ENCODE data around the gene ZBTB16. TPM values are rescaled to one million over a fixed set of nuclear protein-coding genes. Genes with fewer than 3 reads are reported as not detected.

The ZBTB16 gene
- total and polyA plus RNA-seq, 4 donors, result 8.9 to 140 (median 34.5) TPM

DNA sequence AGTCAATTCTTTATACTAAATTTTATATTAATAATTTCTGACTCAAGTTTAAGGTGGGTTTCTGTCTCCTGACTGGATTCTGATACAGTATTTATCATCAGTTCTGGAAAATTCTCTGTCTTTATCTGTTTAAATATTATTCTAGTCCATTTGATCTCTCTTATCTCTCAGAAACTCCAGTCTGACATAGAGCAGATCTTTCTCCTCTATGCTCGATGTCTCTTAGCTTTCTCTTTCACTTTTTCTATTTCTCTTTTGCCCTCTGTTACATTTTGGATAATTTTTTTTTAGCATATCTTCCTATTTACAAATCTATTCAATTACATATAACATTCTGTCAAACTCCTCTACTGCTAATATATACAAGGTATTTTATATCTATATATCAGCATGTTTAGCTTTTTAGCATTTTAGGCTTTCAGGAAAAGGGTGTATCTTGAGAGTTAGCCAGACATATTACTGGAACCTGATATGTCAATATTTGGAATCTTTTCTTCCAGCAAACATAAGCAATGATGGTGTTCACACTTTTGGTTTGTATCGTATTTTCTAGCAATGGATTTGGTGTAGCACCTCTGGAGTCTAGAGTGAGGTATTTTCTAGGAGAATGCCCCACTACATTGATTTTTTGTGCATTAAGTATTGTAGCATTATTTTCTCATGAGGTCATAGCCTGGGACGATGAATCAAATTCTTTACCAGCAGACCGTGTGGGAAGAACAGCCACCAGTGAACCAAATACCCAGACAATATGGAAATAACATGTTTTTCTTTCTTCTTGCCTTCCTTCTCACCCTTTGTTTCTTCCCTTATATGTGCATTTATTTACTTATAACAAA, 232.6 kb downstream of the ZBTB16 start:
- WGBS, result 15% methylated on average over 4 of the region's 4 CpGs
- Histone ChIP-seq H3K36me3 (ENCODE audit: control insufficient read depth in 4 of 4, insufficient read depth in 3 of 4, low read depth in 1 of 4, low read length in 3 of 4) (peaks cover 0 to 3% (median 1%) of the 10 kb centered on the region in 4 donors), H3K4me1 (ENCODE audit: control insufficient read depth in 4 of 4, insufficient read depth in 4 of 4, low read length in 3 of 4) (peaks cover 9 to 23% (median 14%) of the 10 kb centered on the region in 4 donors), H3K9me3 (ENCODE audit: control insufficient read depth in 4 of 4, low read length in 3 of 4) (no peaks in the 10 kb centered on the region), H3K27ac (ENCODE audit: low read depth in 1 of 2, low read length in 2 of 2) (peak overlapping the region; percentile 72 to 94), H3K9ac (ENCODE audit: low read depth in 1 of 2, low read length in 2 of 2) (peak overlapping the region; percentile 35 to 91), H3K4me3 (ENCODE audit: low read depth in 1 of 3, low read length in 3 of 3) (peak overlapping the region; percentile 34 to 68 (median 65)), H3K27me3 (ENCODE audit: control insufficient read depth in 4 of 4, insufficient read depth in 4 of 4, low read length in 3 of 4) (no peaks in the 10 kb centered on the region)
- no peak for DNase-seq (ENCODE audit: low spot score)
- TF ChIP-seq GABPA (IDR thresholded peaks at IDR 0.05 in 1 of 2, conservative IDR thresholded peaks at IDR 0.05 in 1 of 2), result no peak
- TF ChIP-seq FOXA2 (IDR thresholded peaks at IDR 0.05), result no peak
- TF ChIP-seq, protein P1, sequence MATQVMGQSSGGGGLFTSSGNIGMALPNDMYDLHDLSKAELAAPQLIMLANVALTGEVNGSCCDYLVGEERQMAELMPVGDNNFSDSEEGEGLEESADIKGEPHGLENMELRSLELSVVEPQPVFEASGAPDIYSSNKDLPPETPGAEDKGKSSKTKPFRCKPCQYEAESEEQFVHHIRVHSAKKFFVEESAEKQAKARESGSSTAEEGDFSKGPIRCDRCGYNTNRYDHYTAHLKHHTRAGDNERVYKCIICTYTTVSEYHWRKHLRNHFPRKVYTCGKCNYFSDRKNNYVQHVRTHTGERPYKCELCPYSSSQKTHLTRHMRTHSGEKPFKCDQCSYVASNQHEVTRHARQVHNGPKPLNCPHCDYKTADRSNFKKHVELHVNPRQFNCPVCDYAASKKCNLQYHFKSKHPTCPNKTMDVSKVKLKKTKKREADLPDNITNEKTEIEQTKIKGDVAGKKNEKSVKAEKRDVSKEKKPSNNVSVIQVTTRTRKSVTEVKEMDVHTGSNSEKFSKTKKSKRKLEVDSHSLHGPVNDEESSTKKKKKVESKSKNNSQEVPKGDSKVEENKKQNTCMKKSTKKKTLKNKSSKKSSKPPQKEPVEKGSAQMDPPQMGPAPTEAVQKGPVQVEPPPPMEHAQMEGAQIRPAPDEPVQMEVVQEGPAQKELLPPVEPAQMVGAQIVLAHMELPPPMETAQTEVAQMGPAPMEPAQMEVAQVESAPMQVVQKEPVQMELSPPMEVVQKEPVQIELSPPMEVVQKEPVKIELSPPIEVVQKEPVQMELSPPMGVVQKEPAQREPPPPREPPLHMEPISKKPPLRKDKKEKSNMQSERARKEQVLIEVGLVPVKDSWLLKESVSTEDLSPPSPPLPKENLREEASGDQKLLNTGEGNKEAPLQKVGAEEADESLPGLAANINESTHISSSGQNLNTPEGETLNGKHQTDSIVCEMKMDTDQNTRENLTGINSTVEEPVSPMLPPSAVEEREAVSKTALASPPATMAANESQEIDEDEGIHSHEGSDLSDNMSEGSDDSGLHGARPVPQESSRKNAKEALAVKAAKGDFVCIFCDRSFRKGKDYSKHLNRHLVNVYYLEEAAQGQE (IDR thresholded peaks at IDR 0.05), result no peak
- TF ChIP-seq FOXA1 (IDR thresholded peaks at IDR 0.05), result no peak
- TF ChIP-seq RAD21 (IDR thresholded peaks at IDR 0.05), result no peak
- no peak for TF ChIP-seq EGR1 (IDR thresholded peaks at IDR 0.05; ENCODE audit: low read depth in 2 of 2)
- TF ChIP-seq JUND (IDR thresholded peaks at IDR 0.05), result peak; percentile 21 to 64
- no peak for TF ChIP-seq TAF1 (conservative IDR thresholded peaks at IDR 0.05)
- TF ChIP-seq HNF4A (conservative IDR thresholded peaks at IDR 0.05), result peak in 1 of 2 donors; percentile 36
- TF ChIP-seq, protein P2, sequence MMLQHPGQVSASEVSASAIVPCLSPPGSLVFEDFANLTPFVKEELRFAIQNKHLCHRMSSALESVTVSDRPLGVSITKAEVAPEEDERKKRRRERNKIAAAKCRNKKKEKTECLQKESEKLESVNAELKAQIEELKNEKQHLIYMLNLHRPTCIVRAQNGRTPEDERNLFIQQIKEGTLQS (IDR thresholded peaks at IDR 0.05), result no peak
- TF ChIP-seq, protein P3, sequence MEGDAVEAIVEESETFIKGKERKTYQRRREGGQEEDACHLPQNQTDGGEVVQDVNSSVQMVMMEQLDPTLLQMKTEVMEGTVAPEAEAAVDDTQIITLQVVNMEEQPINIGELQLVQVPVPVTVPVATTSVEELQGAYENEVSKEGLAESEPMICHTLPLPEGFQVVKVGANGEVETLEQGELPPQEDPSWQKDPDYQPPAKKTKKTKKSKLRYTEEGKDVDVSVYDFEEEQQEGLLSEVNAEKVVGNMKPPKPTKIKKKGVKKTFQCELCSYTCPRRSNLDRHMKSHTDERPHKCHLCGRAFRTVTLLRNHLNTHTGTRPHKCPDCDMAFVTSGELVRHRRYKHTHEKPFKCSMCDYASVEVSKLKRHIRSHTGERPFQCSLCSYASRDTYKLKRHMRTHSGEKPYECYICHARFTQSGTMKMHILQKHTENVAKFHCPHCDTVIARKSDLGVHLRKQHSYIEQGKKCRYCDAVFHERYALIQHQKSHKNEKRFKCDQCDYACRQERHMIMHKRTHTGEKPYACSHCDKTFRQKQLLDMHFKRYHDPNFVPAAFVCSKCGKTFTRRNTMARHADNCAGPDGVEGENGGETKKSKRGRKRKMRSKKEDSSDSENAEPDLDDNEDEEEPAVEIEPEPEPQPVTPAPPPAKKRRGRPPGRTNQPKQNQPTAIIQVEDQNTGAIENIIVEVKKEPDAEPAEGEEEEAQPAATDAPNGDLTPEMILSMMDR (IDR thresholded peaks at IDR 0.05; ENCODE audit: low read depth, low read length, missing input control), result no peak
- TF ChIP-seq, protein P4, sequence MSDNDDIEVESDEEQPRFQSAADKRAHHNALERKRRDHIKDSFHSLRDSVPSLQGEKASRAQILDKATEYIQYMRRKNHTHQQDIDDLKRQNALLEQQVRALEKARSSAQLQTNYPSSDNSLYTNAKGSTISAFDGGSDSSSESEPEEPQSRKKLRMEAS (IDR thresholded peaks at IDR 0.05), result no peak
- TF ChIP-seq YY1 (IDR thresholded peaks at IDR 0.05), result peak; percentile 58
- TF ChIP-seq RXRA (IDR thresholded peaks at IDR 0.05), result peak; percentile 16 to 34
- TF ChIP-seq, protein P5, sequence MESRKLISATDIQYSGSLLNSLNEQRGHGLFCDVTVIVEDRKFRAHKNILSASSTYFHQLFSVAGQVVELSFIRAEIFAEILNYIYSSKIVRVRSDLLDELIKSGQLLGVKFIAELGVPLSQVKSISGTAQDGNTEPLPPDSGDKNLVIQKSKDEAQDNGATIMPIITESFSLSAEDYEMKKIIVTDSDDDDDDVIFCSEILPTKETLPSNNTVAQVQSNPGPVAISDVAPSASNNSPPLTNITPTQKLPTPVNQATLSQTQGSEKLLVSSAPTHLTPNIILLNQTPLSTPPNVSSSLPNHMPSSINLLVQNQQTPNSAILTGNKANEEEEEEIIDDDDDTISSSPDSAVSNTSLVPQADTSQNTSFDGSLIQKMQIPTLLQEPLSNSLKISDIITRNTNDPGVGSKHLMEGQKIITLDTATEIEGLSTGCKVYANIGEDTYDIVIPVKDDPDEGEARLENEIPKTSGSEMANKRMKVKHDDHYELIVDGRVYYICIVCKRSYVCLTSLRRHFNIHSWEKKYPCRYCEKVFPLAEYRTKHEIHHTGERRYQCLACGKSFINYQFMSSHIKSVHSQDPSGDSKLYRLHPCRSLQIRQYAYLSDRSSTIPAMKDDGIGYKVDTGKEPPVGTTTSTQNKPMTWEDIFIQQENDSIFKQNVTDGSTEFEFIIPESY (IDR thresholded peaks at IDR 0.05), result no peak
- no peak for TF ChIP-seq NR2F2 (IDR thresholded peaks at IDR 0.05)
- TF ChIP-seq HNF4G (IDR thresholded peaks at IDR 0.05), result no peak
- no peak for TF ChIP-seq SP1 (IDR thresholded peaks at IDR 0.05)

Measured in liver (tissue), 9 donors.